Effector CD4-positive, alpha-beta T cell (primary cell): ENCODE results near the gene FOXRED1.

Experiments
- DNase-seq: peaks from one replicate; pipeline ENCODE4 v3.0.0-alpha.2; 2020

FOXRED1 gene

GRCh38 chr11:126312961-126313360, 44.0 kb downstream of the FOXRED1 start:
- no peak for DNase-seq

GRCh38 chr11:126313826-126314225, 44.9 kb downstream of the FOXRED1 start:
- no peak for DNase-seq

- DNase-seq, result no peak
These were observed 48.4 kb downstream of the FOXRED1 start for GRCh38 chr11:126317432-126317755.

GRCh38 chr11:126317756-126318573, 49.0 kb downstream of the FOXRED1 start:
- DNase-seq, result no peak

- no peak for DNase-seq
These were observed 49.8 kb downstream of the FOXRED1 start for GRCh38 chr11:126318574-126319373.

- no peak for DNase-seq
These were observed 50.4 kb downstream of the FOXRED1 start for GRCh38 chr11:126319374-126319740.

GRCh38 chr11:126322996-126323395, 54.0 kb downstream of the FOXRED1 start:
- no peak for DNase-seq

GRCh38 chr11:126327281-126328000, 58.5 kb downstream of the FOXRED1 start:
- no peak for DNase-seq
